Sigmoid colon (tissue), 3 donors: ENCODE data around the gene CHRND.

Experiments used
- CTCF ChIP-seq, 4 experiments: fragments of 450-650 bp in 3 of 4; fragments of 200-600 bp in 1 of 4; IDR thresholded peaks; one replicate each; pipeline ENCODE4 v1.5.1; 2016 to 2019; ENCODE audit warnings: antibody characterized with exemption in 4 of 4, mild to moderate bottlenecking in 3 of 4, moderate library complexity in 2 of 4
- POLR2A ChIP-seq, 2 donors: fragments of 450-650 bp; IDR thresholded peaks; one replicate each; pipeline ENCODE4 v1.6.1; 2016; ENCODE audit warnings: antibody characterized with exemption in 2 of 2, mild to moderate bottlenecking in 2 of 2, moderate library complexity in 2 of 2

GRCh38 chr2:232522623-232523401 is 3.1 kb upstream of the CHRND start:
- TF ChIP-seq POLR2A (IDR thresholded peaks at IDR 0.05), result no peak
- no peak for TF ChIP-seq CTCF (IDR thresholded peaks at IDR 0.05)
